Neural progenitor cell (in vitro differentiated cells): ENCODE results near the gene TMEM53.

Experiments
- CTCF ChIP-seq: fragments of 200-600 bp; sonication (generic); IDR thresholded peaks from 2 replicates; pipeline ENCODE4 v1.5.1; 2017; ENCODE audit warnings: antibody characterized with exemption, mild to moderate bottlenecking
- EZH2 ChIP-seq: fragments of 200-600 bp; sonication (generic); IDR thresholded peaks from 2 replicates; pipeline ENCODE4 v1.6.1; 2017; ENCODE audit warnings: antibody characterized with exemption, mild to moderate bottlenecking, moderate library complexity
- EZH2phosphoT487 ChIP-seq: fragments of 200-600 bp; sonication (generic); IDR thresholded peaks from 2 replicates; pipeline ENCODE4 v1.6.1; 2017; ENCODE audit warnings: antibody characterized with exemption

GRCh38 chr1:44640200-44640853 is 34.0 kb downstream of the TMEM53 start:
- no peak for TF ChIP-seq CTCF
- TF ChIP-seq EZH2, result no peak
- TF ChIP-seq EZH2phosphoT487, result no peak
